Right atrium auricular region (tissue), 2 donors: Measurements from ENCODE around the gene PTGS2. TPM values are rescaled to one million over a fixed set of nuclear protein-coding genes. Genes with fewer than 3 reads are reported as not detected.
A peak's percentile ranks its signal among the peaks of the same experiment; 100 is the strongest.

Source experiments
- DNase-seq: peaks from one replicate; pipeline ENCODE4 v3.0.0-alpha.2; 2019; ENCODE audit warnings: low spot score
- H3K27ac ChIP-seq, 2 donors: fragments of 200-600 bp; sonication (generic); 1 replicate in 1 of 2; 2 replicates in 1 of 2; pipeline ENCODE4 v1.5.1; 2016 to 2019
- H3K27me3 ChIP-seq, 2 donors: fragments of 200-600 bp; sonication (generic); one replicate each; pipeline versions ENCODE4 v1.5.1 to v1.6.0; 2017 to 2019
- H3K36me3 ChIP-seq: fragments of 200-600 bp; sonication (generic); one replicate; pipeline ENCODE4 v1.5.1; 2016
- H3K4me1 ChIP-seq, 2 donors: fragments of 200-600 bp; sonication (generic); one replicate each; pipeline versions ENCODE4 v1.5.1 to v1.6.0; 2017 to 2019
- H3K4me3 ChIP-seq, 2 donors: fragments of 200-600 bp; sonication (generic); 1 replicate in 1 of 2; 2 replicates in 1 of 2; pipeline ENCODE4 v1.5.1; 2017 to 2019; ENCODE audit warnings: mild to moderate bottlenecking in 1 of 2, moderate library complexity in 1 of 2
- H3K9me3 ChIP-seq, 2 donors: fragments of 200-600 bp; sonication (generic); one replicate each; pipeline ENCODE4 v1.5.1; 2019
- CTCF ChIP-seq, 2 donors: fragments of 200-600 bp; sonication (generic); IDR thresholded peaks; one replicate each; pipeline ENCODE4 v1.5.1; 2019; ENCODE audit warnings: antibody characterized with exemption in 2 of 2
- total RNA-seq, 2 donors: library from RNA; depleted of rRNA; stranded (reverse); fragments of >200 nt; gene quantifications; one replicate each; pipeline ENCODE4 v1.1.0, GENCODE V29; 2016

The PTGS2 gene
- total RNA-seq, 2 donors from 2014 or later, result 1.9 to 2.5 TPM

DNA sequence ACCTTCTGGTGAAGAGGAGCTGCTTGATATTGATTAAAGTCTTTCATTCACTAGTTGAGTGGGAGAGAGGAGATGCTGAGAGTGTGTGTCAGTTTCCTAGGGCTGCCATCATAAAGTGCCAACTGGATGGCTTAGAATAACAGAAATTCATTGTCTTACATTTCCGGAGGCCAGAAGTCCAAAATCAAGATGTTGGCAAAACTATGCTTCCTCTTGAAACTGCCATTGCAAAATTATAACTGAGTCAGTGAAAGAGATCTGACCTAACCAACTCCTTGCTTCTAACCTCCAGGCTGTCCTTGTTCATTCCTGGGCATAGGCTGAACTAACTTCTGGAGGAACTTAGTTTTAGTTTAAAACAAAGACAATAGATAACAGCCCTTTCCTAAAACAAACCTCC is 47.1 kb downstream of the PTGS2 start:
- no peaks in the 10 kb centered on the region for H3K36me3 ChIP-seq
- H3K27me3 ChIP-seq, result no peaks in the 10 kb centered on the region
- H3K4me3 ChIP-seq, result no peak overlapping the region
- no peak for TF ChIP-seq CTCF (IDR thresholded peaks at IDR 0.05)
- no peaks in the 10 kb centered on the region for H3K4me1 ChIP-seq
- no peaks in the 10 kb centered on the region for H3K9me3 ChIP-seq
- DNase-seq, result no peak
- no peak overlapping the region for H3K27ac ChIP-seq

- H3K27ac ChIP-seq, result no peak overlapping the region
- H3K4me3 ChIP-seq, result no peak overlapping the region
- no peaks in the 10 kb centered on the region for H3K36me3 ChIP-seq
- H3K9me3 ChIP-seq, result no peaks in the 10 kb centered on the region
- no peak for TF ChIP-seq CTCF (IDR thresholded peaks at IDR 0.05)
- no peak for DNase-seq
- no peaks in the 10 kb centered on the region for H3K27me3 ChIP-seq
- H3K4me1 ChIP-seq, result peaks cover 0 to 13% of the 10 kb centered on the region in 2 donors
These were observed 50.9 kb downstream of the PTGS2 start for GRCh38 chr1:186629341-186629740.

DNA sequence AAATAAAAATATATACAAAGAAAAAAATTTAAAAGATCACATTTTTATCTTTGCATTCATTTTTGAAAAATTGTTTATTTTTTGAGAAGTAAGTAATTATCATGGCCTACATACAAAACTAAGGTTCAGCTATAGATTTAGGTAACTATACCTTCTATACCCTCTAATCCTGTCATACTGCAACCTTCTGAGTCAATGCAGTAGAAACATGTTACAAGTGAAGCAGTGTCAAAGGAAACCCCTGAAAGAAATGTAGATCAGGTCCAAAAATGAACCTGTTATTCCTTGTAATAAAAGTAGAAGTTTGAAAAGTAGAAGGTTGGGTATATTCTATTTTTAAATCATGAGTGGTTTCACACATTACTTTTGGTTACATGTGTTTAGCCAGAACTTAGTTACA is 51.3 kb downstream of the PTGS2 start:
- H3K27ac ChIP-seq, result no peak overlapping the region
- H3K4me1 ChIP-seq, result peaks cover 0 to 13% of the 10 kb centered on the region in 2 donors
- no peak for DNase-seq
- H3K4me3 ChIP-seq, result no peak overlapping the region
- no peaks in the 10 kb centered on the region for H3K27me3 ChIP-seq
- H3K9me3 ChIP-seq, result no peaks in the 10 kb centered on the region
- TF ChIP-seq CTCF (IDR thresholded peaks at IDR 0.05), result no peak
- H3K36me3 ChIP-seq, result no peaks in the 10 kb centered on the region

- no peak for DNase-seq
- H3K27ac ChIP-seq, result peak overlapping the region in 1 of 2 donors; percentile 38
- no peaks in the 10 kb centered on the region for H3K9me3 ChIP-seq
- no peaks in the 10 kb centered on the region for H3K36me3 ChIP-seq
- no peak for TF ChIP-seq CTCF (IDR thresholded peaks at IDR 0.05)
- no peaks in the 10 kb centered on the region for H3K27me3 ChIP-seq
- peaks cover 0 to 13% of the 10 kb centered on the region in 2 donors for H3K4me1 ChIP-seq
- no peak overlapping the region for H3K4me3 ChIP-seq
These were observed 53.2 kb downstream of the PTGS2 start for GRCh38 chr1:186627019-186627418.

- TF ChIP-seq CTCF (IDR thresholded peaks at IDR 0.05), result no peak
- peak overlapping the region in 1 of 2 donors; percentile 38 for H3K27ac ChIP-seq
- peaks cover 0 to 13% of the 10 kb centered on the region in 2 donors for H3K4me1 ChIP-seq
- no peak overlapping the region for H3K4me3 ChIP-seq
- no peak for DNase-seq
- H3K36me3 ChIP-seq, result no peaks in the 10 kb centered on the region
- no peaks in the 10 kb centered on the region for H3K9me3 ChIP-seq
- H3K27me3 ChIP-seq, result no peaks in the 10 kb centered on the region
These were observed 53.8 kb downstream of the PTGS2 start for GRCh38 chr1:186626356-186626932.

- peaks cover 0 to 13% of the 10 kb centered on the region in 2 donors for H3K4me1 ChIP-seq
- no peak for TF ChIP-seq CTCF (IDR thresholded peaks at IDR 0.05)
- no peak for DNase-seq
- H3K9me3 ChIP-seq, result no peaks in the 10 kb centered on the region
- H3K27me3 ChIP-seq, result no peaks in the 10 kb centered on the region
- no peaks in the 10 kb centered on the region for H3K36me3 ChIP-seq
- no peak overlapping the region for H3K27ac ChIP-seq
- no peak overlapping the region for H3K4me3 ChIP-seq
These were observed 56.7 kb downstream of the PTGS2 start for GRCh38 chr1:186623551-186623950.
